Activated T-helper 1 cell treated with anti-CD3 and anti-CD28 coated beads, Interleukin-12 subunit alpha, Interleukin-12 subunit beta, Interleukin-2, Interleukin-4 antibody, amounts not matched to agents 30 ng/mL and 10 ng/mL and 1 ng/mL, durations not matched to agents 14 hours and 24 hours and 36 hours (primary cell): ENCODE data around the gene PEX26. TPM values are rescaled to one million over a fixed set of nuclear protein-coding genes. Genes with fewer than 3 reads are reported as not detected.

Source experiments
- DNase-seq: peaks from one replicate; pipeline ENCODE4 v3.0.0; 2021; ENCODE audit warnings: low spot score
- H3K27ac Mint-ChIP-seq: one replicate; pipeline ENCODE4 v1.8.0; 2021; ENCODE audit warnings: mild to moderate bottlenecking, mixed read lengths
- H3K27me3 Mint-ChIP-seq: one replicate; pipeline ENCODE4 v1.8.0; 2022; ENCODE audit warnings: mild to moderate bottlenecking, moderate library complexity, mixed read lengths; ENCODE audit not compliant: insufficient read depth
- H3K36me3 Mint-ChIP-seq: one replicate; pipeline ENCODE4 v1.8.0; 2021; ENCODE audit warnings: low read depth, mixed read lengths
- H3K4me1 Mint-ChIP-seq: one replicate; pipeline ENCODE4 v1.8.0; 2021; ENCODE audit warnings: low read depth, mixed read lengths
- H3K4me3 Mint-ChIP-seq: one replicate; pipeline ENCODE4 v1.8.0; 2021; ENCODE audit warnings: mild to moderate bottlenecking, moderate library complexity, mixed read lengths
- H3K9me3 Mint-ChIP-seq: one replicate; pipeline ENCODE4 v1.8.0; 2021; ENCODE audit warnings: mixed read lengths
- intact Hi-C: fragments of 100-400 bp; cut with micrococcal nuclease; formaldehyde crosslinking; loops from one replicate; pipeline ENCODE4 v1.15.1; 2024
- total RNA-seq: library from RNA; stranded (reverse); gene quantifications from 2 replicates; pipeline ENCODE4 v1.2.3, GENCODE V29; 2022

PEX26 gene
- total RNA-seq, 1 donor from 2014 or later = 50.0 TPM

GRCh38 chr22:18079706-18080233, 2.0 kb downstream of the PEX26 start:
- peak overlapping the region; percentile 90 for H3K4me3 Mint-ChIP-seq
- no peak for DNase-seq
- peaks cover 50% of the 10 kb centered on the region for H3K4me1 Mint-ChIP-seq
- H3K27ac Mint-ChIP-seq = no peak overlapping the region
- no peaks in the 10 kb centered on the region for H3K27me3 Mint-ChIP-seq
- intact Hi-C loops = loop anchor here (5.0 to 10.0 kb wide), 3 partner anchors 57 to 1165 kb away; partner anchors contain the start of genes ADA2 and MICAL3
- H3K9me3 Mint-ChIP-seq = no peaks in the 10 kb centered on the region
- peaks cover 37% of the 10 kb centered on the region for H3K36me3 Mint-ChIP-seq

DNA sequence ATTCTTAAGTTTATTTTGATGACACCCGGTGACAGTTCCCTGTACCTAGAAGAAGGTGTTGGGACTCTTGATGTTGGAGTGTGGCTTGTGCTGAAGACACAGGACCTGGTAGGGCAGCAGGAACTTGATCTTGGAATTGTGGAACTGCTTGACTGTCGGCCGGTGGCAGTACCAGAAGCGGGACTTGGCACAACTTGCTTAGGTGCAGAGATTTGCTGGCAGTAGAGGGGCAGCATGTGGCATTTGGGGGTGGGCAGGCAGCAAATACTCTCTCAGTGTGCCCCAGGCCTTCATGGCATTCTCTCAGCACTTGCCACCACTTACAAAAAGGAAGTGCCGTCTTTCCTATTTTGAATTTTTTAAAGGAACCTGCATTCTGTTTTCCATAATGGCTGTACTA, 3.6 kb downstream of the PEX26 start:
- Mint-ChIP-seq H3K9me3 (no peaks in the 10 kb centered on the region), H3K4me3 (no peak overlapping the region), H3K36me3 (peaks cover 42% of the 10 kb centered on the region), H3K4me1 (peaks cover 43% of the 10 kb centered on the region), H3K27ac (no peak overlapping the region), H3K27me3 (no peaks in the 10 kb centered on the region)
- intact Hi-C loops = no loop called here
- DNase-seq = no peak

DNA sequence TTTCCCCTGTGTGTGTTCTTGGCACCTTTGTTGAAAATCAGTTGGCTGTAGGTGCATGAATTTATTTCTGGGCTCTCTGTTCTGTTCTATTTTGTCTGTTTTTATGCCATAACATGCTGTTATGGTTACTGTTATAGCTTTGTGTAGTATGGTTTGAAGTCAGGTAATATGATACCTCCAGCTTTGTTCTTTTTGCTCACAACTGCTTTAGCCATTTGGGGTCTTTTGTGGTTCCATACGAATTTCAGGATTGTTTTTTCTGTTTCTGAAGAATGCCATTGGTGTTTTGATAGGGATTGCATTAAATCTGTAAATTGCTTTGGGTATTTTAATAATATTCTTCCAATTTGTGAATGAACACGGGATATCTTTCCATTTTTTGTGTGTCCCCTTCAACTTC, 4.7 kb downstream of the PEX26 start:
- H3K27ac Mint-ChIP-seq = no peak overlapping the region
- no peak for DNase-seq

DNA sequence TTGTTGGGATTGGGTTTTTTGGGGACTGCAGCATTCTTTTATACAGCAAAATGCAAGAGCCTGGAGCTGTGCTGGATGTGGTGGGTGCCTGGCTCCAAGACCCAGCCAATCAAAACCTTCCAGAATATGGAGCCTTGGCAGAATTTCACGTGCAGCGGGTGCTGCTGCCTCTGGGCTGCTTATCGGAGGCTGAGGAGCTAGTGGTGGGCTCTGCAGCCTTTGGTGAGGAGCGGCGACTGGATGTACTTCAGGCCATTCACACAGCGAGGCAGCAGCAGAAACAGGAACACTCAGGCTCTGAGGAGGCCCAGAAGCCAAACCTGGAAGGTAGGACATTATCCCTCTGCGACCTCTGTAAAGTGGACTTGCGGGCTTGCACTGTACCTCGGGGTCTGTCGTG, 5.6 kb downstream of the PEX26 start:
- Mint-ChIP-seq H3K4me1 (peaks cover 35% of the 10 kb centered on the region), H3K9me3 (no peaks in the 10 kb centered on the region), H3K27ac (no peak overlapping the region), H3K4me3 (no peak overlapping the region), H3K36me3 (peaks cover 50% of the 10 kb centered on the region), H3K27me3 (no peaks in the 10 kb centered on the region)
- DNase-seq = no peak
- intact Hi-C loops = no loop called here

More for the DNA sequence above, 4.7 kb downstream of the PEX26 start:
- Mint-ChIP-seq H3K9me3 (no peaks in the 10 kb centered on the region), H3K36me3 (peaks cover 45% of the 10 kb centered on the region), H3K4me1 (peaks cover 36% of the 10 kb centered on the region), H3K4me3 (no peak overlapping the region), H3K27me3 (no peaks in the 10 kb centered on the region)
- intact Hi-C loops = no loop called here

GRCh38 chr22:18085188-18085587, 7.4 kb downstream of the PEX26 start:
- intact Hi-C loops = no loop called here
- no peak overlapping the region for H3K4me3 Mint-ChIP-seq
- peaks cover 28% of the 10 kb centered on the region for H3K4me1 Mint-ChIP-seq
- H3K9me3 Mint-ChIP-seq = no peaks in the 10 kb centered on the region
- peaks cover 48% of the 10 kb centered on the region for H3K36me3 Mint-ChIP-seq
- DNase-seq = no peak
- H3K27ac Mint-ChIP-seq = no peak overlapping the region
- no peaks in the 10 kb centered on the region for H3K27me3 Mint-ChIP-seq

- Mint-ChIP-seq H3K4me1 (peaks cover 24% of the 10 kb centered on the region), H3K27me3 (no peaks in the 10 kb centered on the region), H3K36me3 (peaks cover 44% of the 10 kb centered on the region), H3K9me3 (no peaks in the 10 kb centered on the region), H3K27ac (no peak overlapping the region), H3K4me3 (no peak overlapping the region)
- no peak for DNase-seq
- intact Hi-C loops = no loop called here
These were observed 9.6 kb downstream of the PEX26 start for GRCh38 chr22:18087350-18087855.

DNA sequence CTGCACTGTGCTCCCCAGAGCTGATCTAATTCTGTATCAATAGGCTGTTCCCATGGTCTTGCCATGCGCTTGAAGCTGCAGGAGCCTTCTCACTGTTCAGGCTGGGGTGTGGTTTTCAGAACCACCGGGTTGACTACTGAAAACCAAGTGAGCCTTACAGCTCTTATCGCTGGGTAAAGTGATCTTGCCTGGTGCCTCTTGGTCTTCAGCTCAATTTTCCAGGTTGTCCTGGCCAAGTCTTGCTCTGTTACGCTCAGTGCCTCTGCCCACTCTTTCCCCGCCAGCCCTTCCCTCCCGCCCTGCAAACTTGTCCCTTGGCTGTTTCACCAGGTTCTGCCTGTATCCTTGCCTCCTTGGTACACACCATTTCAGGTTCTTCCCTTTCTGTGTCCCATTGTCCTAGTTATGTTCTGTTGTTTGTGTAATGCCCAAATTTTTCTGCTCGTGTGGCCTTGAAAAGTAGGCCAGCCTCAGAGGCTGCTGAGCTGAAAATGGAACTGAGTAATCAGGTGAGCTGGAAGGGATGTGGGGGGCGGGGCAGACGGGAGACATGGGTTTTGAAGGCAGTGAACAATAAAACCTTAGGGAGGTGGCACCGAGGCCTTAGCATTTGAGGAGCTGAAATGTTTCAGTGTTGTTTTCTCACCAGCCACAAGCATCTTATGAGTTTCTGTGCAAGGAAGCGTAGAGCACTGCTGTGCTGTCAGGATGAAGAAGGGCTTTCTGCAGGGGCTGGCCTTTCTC, 11.2 kb downstream of the PEX26 start:
- DNase-seq = no peak
- intact Hi-C loops = no loop called here
- no peak overlapping the region for H3K27ac Mint-ChIP-seq
- peaks cover 40% of the 10 kb centered on the region for H3K36me3 Mint-ChIP-seq
- no peak overlapping the region for H3K4me3 Mint-ChIP-seq
- H3K27me3 Mint-ChIP-seq = no peaks in the 10 kb centered on the region
- H3K4me1 Mint-ChIP-seq = peaks cover 21% of the 10 kb centered on the region
- H3K9me3 Mint-ChIP-seq = no peaks in the 10 kb centered on the region

GRCh38 chr22:18090286-18090685, 12.5 kb downstream of the PEX26 start:
- Mint-ChIP-seq H3K4me1 (peaks cover 21% of the 10 kb centered on the region), H3K4me3 (no peak overlapping the region), H3K27me3 (no peaks in the 10 kb centered on the region), H3K36me3 (peaks cover 42% of the 10 kb centered on the region), H3K9me3 (no peaks in the 10 kb centered on the region), H3K27ac (no peak overlapping the region)
- DNase-seq = no peak
- intact Hi-C loops = no loop called here

DNA sequence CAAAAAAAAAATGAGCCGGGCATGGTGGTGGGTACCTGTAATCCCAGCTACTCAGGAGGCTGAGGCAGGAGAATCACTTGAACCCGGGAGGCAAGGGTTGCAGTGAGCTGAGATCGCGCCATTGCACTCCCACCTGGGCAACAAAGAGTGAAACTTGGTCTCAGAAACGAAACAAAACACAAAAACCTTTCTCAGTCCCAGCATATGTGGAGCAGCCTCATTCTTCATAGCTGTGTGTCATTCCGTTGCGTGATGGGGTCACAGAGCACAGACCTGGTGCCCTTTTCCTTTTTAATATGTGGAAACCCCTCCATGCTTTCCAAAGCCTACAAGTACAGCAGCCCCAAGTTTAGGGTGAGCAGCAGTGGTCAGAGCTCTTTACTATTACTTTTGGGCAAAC, 13.7 kb downstream of the PEX26 start:
- no peak for DNase-seq
- Mint-ChIP-seq H3K27me3 (no peaks in the 10 kb centered on the region), H3K36me3 (peaks cover 40% of the 10 kb centered on the region), H3K9me3 (no peaks in the 10 kb centered on the region), H3K4me1 (peaks cover 26% of the 10 kb centered on the region), H3K4me3 (no peak overlapping the region), H3K27ac (no peak overlapping the region)
- intact Hi-C loops = no loop called here

DNA sequence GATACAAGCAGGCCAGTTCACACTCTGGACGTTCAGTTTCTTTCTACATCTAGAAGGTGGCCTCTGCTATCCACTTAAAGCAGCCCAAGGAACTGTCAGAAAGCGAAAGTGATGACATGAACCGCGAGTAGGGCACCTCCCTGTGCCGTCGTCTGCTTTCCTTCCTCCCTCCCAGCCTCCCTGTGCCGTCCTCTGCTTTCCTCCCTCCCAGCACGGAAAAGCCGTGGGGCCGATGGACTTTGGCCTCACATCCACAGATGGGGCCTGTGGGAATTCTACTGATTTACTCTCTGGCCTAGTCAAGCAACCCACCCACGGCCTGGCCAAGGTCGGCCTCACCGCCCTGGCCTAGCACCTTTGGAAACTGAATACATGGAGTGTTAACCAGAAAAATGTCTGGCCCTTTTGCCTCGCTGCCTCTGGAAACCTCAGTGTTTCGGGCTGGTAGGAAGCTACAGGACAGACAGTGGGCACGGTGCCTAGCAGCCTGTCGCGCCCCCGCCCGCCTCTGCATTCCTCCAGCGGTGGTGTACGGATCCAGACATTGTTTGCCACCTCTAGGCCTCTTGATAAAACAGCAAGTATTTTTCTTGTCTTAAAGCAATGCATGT, 14.2 kb downstream of the PEX26 start:
- Mint-ChIP-seq H3K4me3 (no peak overlapping the region), H3K36me3 (peaks cover 43% of the 10 kb centered on the region), H3K27ac (peak overlapping the region; percentile 34), H3K4me1 (peaks cover 31% of the 10 kb centered on the region), H3K27me3 (no peaks in the 10 kb centered on the region), H3K9me3 (no peaks in the 10 kb centered on the region)
- no peak for DNase-seq
- intact Hi-C loops = no loop called here

DNA sequence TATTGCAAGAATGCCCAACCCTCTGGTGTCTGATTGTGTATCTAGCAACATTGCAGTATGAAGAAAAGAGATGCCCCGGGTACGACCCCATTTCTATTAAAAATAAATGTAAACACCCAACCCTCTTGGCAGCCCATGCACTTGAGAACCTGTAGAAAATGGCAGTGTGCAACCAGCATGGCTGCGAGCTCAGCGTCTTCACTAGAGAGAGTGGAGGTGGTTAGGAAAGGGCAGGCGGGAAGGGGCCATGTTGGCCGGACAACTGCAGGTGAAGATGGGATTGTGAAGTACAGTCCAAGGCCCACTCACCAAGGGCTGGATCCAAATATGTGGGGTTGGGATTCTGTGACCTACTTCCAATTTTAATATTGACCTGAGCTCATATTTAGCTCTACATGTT, 15.9 kb downstream of the PEX26 start:
- intact Hi-C loops = no loop called here
- Mint-ChIP-seq H3K27me3 (no peaks in the 10 kb centered on the region), H3K27ac (no peak overlapping the region), H3K4me3 (no peak overlapping the region), H3K9me3 (no peaks in the 10 kb centered on the region), H3K36me3 (peaks cover 35% of the 10 kb centered on the region), H3K4me1 (peaks cover 30% of the 10 kb centered on the region)
- no peak for DNase-seq

- intact Hi-C loops = no loop called here
These were observed 17.5 kb downstream of the PEX26 start for GRCh38 chr22:18095101-18095805.

DNA sequence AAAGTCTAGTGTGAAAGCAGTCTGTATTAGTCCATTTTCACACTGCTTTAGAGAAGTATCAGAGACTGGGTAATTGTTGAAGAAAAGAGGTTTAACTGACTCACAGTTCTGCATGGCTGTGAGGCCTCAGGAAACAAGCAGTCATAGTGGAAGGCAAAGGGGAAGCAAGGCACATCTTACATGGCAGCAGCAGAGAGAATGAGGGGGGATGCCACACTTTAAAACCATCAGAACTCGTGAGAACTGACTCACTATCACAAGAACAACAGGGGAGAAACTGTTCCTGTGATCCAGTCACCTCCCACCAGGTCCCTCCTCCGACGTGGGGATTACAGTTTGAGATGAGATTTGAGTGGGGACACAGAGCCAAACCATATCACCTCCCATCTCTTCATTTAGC, 19.0 kb downstream of the PEX26 start:
- Mint-ChIP-seq H3K9me3 (peaks cover 3% of the 10 kb centered on the region), H3K4me3 (no peak overlapping the region), H3K36me3 (peaks cover 31% of the 10 kb centered on the region), H3K27me3 (no peaks in the 10 kb centered on the region), H3K27ac (peak overlapping the region; percentile 42), H3K4me1 (peaks cover 21% of the 10 kb centered on the region)
- intact Hi-C loops = loop anchor here (1.0 kb wide), 1 partner anchor 7 kb away; no protein-coding TSS in a partner anchor
- no peak for DNase-seq

More at GRCh38 chr22:18095101-18095805, 17.5 kb downstream of the PEX26 start:
- H3K27me3 Mint-ChIP-seq = no peaks in the 10 kb centered on the region
- H3K9me3 Mint-ChIP-seq = no peaks in the 10 kb centered on the region
- DNase-seq = no peak
- peaks cover 23% of the 10 kb centered on the region for H3K4me1 Mint-ChIP-seq
- H3K36me3 Mint-ChIP-seq = peaks cover 32% of the 10 kb centered on the region
- H3K4me3 Mint-ChIP-seq = no peak overlapping the region
- H3K27ac Mint-ChIP-seq = no peak overlapping the region
